ENCODE data around the gene FRMD7.
"Not testable (repeated sequence)": the region's sequence is repeated elsewhere in the genome, so short reads cannot be mapped to it uniquely, and the experiment has no call there.

FRMD7 gene

DNA sequence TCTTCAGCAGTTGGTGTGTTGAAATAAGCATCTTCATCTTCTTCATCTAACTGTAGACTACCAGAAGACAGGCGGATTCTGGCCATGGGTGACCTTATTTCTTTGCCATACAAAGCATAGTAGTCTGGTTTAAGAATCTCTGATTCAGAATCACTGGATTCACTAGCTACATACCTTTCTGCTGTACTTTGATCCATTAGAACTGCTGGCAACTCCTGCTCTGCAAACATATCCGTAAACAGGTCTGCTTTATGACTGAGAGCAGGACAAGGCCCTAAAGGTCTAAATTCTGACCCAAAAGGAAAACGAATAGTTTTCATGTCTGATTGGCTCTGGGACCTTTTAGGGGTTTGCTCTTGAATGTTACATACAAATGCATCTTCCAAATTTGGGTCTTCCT lies 49.9 kb downstream of the FRMD7 start:
- Mint-ChIP-seq H3K27me3 (peaks cover 0 to 7% of the 10 kb centered on the region in 2 donors), H3K9me3 (no peaks in the 10 kb centered on the region), H3K27ac (no peak overlapping the region), H3K4me3 (no peak overlapping the region), H3K36me3 (peaks cover 0 to 4% of the 10 kb centered on the region in 2 donors), H3K4me1 (no peaks in the 10 kb centered on the region)
- no peak for DNase-seq
- no peak for ATAC-seq (replicated peaks)

GRCh38 chrX:132077414-132077813 lies 50.4 kb downstream of the FRMD7 start:
- Mint-ChIP-seq H3K36me3 (peaks cover 0 to 4% of the 10 kb centered on the region in 2 donors), H3K4me1 (no peaks in the 10 kb centered on the region), H3K9me3 (no peaks in the 10 kb centered on the region), H3K4me3 (no peak overlapping the region), H3K27ac (no peak overlapping the region), H3K27me3 (peaks cover 0 to 7% of the 10 kb centered on the region in 2 donors)
- DNase-seq (no peak), ATAC-seq (replicated peaks) (peak in 1 of 2 donors; percentile 33)

- Mint-ChIP-seq H3K4me3 (no peak overlapping the region), H3K9me3 (no peaks in the 10 kb centered on the region), H3K36me3 (peaks cover 0 to 3% of the 10 kb centered on the region in 2 donors), H3K4me1 (no peaks in the 10 kb centered on the region), H3K27ac (no peak overlapping the region), H3K27me3 (no peaks in the 10 kb centered on the region)
- ATAC-seq (replicated peaks) (no peak), DNase-seq (no peak)
These were observed 56.6 kb downstream of the FRMD7 start for GRCh38 chrX:132071254-132071653.

DNA sequence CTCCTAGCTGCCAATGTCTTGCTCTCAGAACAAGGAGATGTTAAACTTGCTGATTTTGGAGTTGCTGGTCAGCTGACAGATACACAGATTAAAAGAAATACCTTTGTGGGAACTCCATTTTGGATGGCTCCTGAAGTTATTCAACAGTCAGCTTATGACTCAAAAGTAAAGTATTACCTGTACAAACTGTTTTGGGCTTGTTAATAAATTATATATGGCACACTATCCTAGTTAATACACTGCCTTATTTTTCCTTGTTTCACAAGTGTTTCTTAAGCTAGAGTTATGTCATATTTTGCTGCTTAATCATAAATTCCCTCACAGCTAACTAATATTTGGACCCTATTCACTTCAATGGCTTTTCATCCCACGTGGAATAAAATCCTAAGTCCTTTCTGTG lies 59.4 kb downstream of the FRMD7 start:
- ATAC-seq (replicated peaks) = no peak
- no peaks in the 10 kb centered on the region for H3K9me3 Mint-ChIP-seq
- peaks cover 3% of the 10 kb centered on the region in 2 donors for H3K36me3 Mint-ChIP-seq
- DNase-seq = no peak
- H3K27ac Mint-ChIP-seq = no peak overlapping the region
- no peaks in the 10 kb centered on the region for H3K27me3 Mint-ChIP-seq
- no peaks in the 10 kb centered on the region for H3K4me1 Mint-ChIP-seq
- no peak overlapping the region for H3K4me3 Mint-ChIP-seq

GRCh38 chrX:132063862-132064261 lies 64.0 kb downstream of the FRMD7 start:
- ATAC-seq (replicated peaks) = no peak
- no peak overlapping the region for H3K27ac Mint-ChIP-seq

DNA sequence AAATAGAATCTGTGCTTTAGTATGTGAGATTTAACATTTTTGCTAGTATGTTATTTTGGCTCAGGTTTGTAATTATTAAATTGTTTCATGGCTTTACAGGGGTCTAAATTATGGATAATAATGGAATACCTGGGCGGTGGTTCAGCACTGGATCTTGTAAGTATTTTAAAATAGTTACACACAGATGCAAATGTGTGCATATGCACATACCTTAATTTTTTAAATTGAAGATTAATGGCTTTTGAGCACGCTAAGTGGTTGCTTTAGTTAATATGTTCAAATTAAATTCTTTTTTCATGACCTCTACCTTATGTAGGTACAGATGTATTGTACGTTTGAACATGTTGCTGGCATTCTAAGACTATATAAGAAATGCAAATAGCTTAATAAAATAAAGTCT lies 64.5 kb downstream of the FRMD7 start:
- Mint-ChIP-seq H3K9me3 (no peaks in the 10 kb centered on the region), H3K36me3 (peaks cover 3 to 8% of the 10 kb centered on the region in 2 donors), H3K4me3 (no peak overlapping the region), H3K27ac (no peak overlapping the region), H3K27me3 (peaks cover 0 to 4% of the 10 kb centered on the region in 2 donors), H3K4me1 (peaks cover 8 to 9% of the 10 kb centered on the region in 2 donors)
- ATAC-seq (replicated peaks) (no peak), DNase-seq (no peak)

More at GRCh38 chrX:132063862-132064261, 64.0 kb downstream of the FRMD7 start:
- Mint-ChIP-seq H3K9me3 (no peaks in the 10 kb centered on the region), H3K36me3 (peaks cover 6 to 8% of the 10 kb centered on the region in 2 donors), H3K4me3 (no peak overlapping the region), H3K4me1 (peaks cover 8 to 9% of the 10 kb centered on the region in 2 donors), H3K27me3 (peaks cover 0 to 4% of the 10 kb centered on the region in 2 donors)
- no peak for DNase-seq

- H3K27ac Mint-ChIP-seq = no peak overlapping the region
- DNase-seq (no peak), ATAC-seq (replicated peaks) (no peak)
- peaks cover 0 to 4% of the 10 kb centered on the region in 2 donors for H3K27me3 Mint-ChIP-seq
- H3K36me3 Mint-ChIP-seq = peaks cover 7 to 12% of the 10 kb centered on the region in 2 donors
- H3K4me1 Mint-ChIP-seq = peaks cover 8 to 9% of the 10 kb centered on the region in 2 donors
- H3K9me3 Mint-ChIP-seq = no peaks in the 10 kb centered on the region
- H3K4me3 Mint-ChIP-seq = no peak overlapping the region
These were observed 67.8 kb downstream of the FRMD7 start for GRCh38 chrX:132059973-132060540.

- DNase-seq (no peak), ATAC-seq (replicated peaks) (no peak)
- Mint-ChIP-seq H3K4me1 (peaks cover 8 to 9% of the 10 kb centered on the region in 2 donors), H3K9me3 (no peaks in the 10 kb centered on the region), H3K27ac (no peak overlapping the region), H3K4me3 (no peak overlapping the region), H3K27me3 (peaks cover 0 to 4% of the 10 kb centered on the region in 2 donors), H3K36me3 (peaks cover 7 to 12% of the 10 kb centered on the region in 2 donors)
These were observed 68.8 kb downstream of the FRMD7 start for GRCh38 chrX:132058975-132059374.

DNA sequence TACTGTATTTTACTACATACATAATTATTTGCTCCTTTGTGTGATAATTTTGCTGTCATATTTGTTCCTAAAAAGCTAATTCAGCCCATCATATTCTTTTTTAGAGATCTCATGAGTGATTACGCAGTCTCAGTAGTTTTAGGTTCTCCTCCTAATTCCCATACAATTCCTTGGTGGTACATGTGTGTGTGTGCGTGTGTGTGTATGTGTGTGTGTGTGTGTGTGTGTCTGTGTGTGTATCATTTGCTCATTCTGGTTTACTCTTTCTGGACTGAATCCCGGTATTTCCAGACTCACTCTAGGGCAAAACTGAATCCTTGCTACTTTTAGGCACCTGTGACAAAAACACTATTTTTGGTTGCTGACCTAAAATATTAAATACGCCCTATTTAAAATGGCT lies 69.8 kb downstream of the FRMD7 start:
- Mint-ChIP-seq H3K4me3 (no peak overlapping the region), H3K36me3 (peaks cover 7 to 12% of the 10 kb centered on the region in 2 donors), H3K9me3 (no peaks in the 10 kb centered on the region), H3K4me1 (peaks cover 11% of the 10 kb centered on the region in 2 donors), H3K27me3 (peaks cover 0 to 4% of the 10 kb centered on the region in 2 donors), H3K27ac (no peak overlapping the region)
- ATAC-seq (replicated peaks) (no peak), DNase-seq (no peak)

GRCh38 chrX:132051778-132052177 lies 76.0 kb downstream of the FRMD7 start:
- DNase-seq; H3K4me3 Mint-ChIP-seq; H3K27ac Mint-ChIP-seq; ATAC-seq (replicated peaks); H3K9me3 Mint-ChIP-seq; H3K36me3 Mint-ChIP-seq; H3K27me3 Mint-ChIP-seq: not testable (repeated sequence)
- peaks cover 5 to 16% of the 10 kb centered on the region in 2 donors for H3K4me1 Mint-ChIP-seq

DNA sequence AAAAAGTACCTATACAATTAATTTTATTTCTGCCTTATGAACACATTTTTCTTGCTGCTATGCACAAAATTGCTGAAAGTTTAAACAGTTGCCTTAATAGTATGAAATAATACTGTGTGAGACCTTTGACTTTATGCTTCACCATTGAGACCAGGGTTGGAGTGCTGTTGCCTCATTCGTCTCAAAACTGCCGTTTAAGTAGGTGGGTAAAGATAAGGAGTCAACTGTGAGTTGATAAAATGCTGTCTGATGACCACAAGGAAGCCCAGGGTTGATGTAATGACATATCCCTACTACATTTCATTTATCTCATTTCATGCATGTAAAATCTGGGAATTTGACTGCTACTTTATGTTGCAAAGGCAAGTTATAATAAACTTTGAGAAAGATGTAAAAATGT lies 81.3 kb downstream of the FRMD7 start:
- peaks cover 3 to 6% of the 10 kb centered on the region in 2 donors for H3K36me3 Mint-ChIP-seq
- no peaks in the 10 kb centered on the region for H3K9me3 Mint-ChIP-seq
- no peak overlapping the region for H3K4me3 Mint-ChIP-seq
- DNase-seq (no peak), ATAC-seq (replicated peaks) (no peak)
- peaks cover 11 to 17% of the 10 kb centered on the region in 2 donors for H3K4me1 Mint-ChIP-seq
- peaks cover 0 to 4% of the 10 kb centered on the region in 2 donors for H3K27me3 Mint-ChIP-seq
- no peak overlapping the region for H3K27ac Mint-ChIP-seq

DNA sequence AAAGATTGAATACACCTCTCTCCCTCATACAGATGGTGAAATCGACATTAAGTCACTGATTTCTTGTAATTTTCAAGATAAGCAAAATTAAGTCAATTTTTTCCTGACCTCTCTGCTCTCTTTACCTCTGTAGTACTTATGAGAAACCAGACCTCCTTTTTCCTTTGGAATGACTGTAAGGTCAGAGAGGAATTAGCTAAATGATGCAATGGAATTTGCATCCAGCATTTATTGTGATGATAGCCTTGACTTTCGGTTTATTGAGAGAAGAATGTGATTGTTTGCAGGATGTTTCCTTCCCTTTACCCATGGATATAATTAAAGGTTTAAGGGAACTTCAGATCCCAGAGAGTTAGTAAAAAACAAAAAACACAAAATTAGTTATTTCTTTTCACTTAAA lies 82.4 kb downstream of the FRMD7 start:
- Mint-ChIP-seq H3K36me3 (peaks cover 3 to 6% of the 10 kb centered on the region in 2 donors), H3K27ac (no peak overlapping the region), H3K27me3 (peaks cover 0 to 10% of the 10 kb centered on the region in 2 donors), H3K4me3 (no peak overlapping the region), H3K4me1 (peaks cover 14 to 17% of the 10 kb centered on the region in 2 donors), H3K9me3 (no peaks in the 10 kb centered on the region)
- DNase-seq = no peak
- ATAC-seq (replicated peaks) = no peak

GRCh38 chrX:132044953-132045352 lies 82.9 kb downstream of the FRMD7 start:
- peaks cover 14 to 15% of the 10 kb centered on the region in 2 donors for H3K4me1 Mint-ChIP-seq

GRCh38 chrX:132043977-132044376 lies 83.8 kb downstream of the FRMD7 start:
- no peak for ATAC-seq (replicated peaks)
- no peaks in the 10 kb centered on the region for H3K9me3 Mint-ChIP-seq
- peaks cover 0 to 10% of the 10 kb centered on the region in 2 donors for H3K27me3 Mint-ChIP-seq
- peaks cover 0 to 3% of the 10 kb centered on the region in 2 donors for H3K36me3 Mint-ChIP-seq
- DNase-seq = no peak
- H3K27ac Mint-ChIP-seq = no peak overlapping the region
- H3K4me1 Mint-ChIP-seq = peaks cover 11 to 16% of the 10 kb centered on the region in 2 donors
- no peak overlapping the region for H3K4me3 Mint-ChIP-seq

More at GRCh38 chrX:132044953-132045352, 82.9 kb downstream of the FRMD7 start:
- H3K27me3 Mint-ChIP-seq = peaks cover 0 to 10% of the 10 kb centered on the region in 2 donors
- ATAC-seq (replicated peaks) (no peak), DNase-seq (no peak)
- H3K36me3 Mint-ChIP-seq = peaks cover 2 to 4% of the 10 kb centered on the region in 2 donors
- no peak overlapping the region for H3K4me3 Mint-ChIP-seq
- H3K27ac Mint-ChIP-seq = no peak overlapping the region
- H3K9me3 Mint-ChIP-seq = no peaks in the 10 kb centered on the region

- Mint-ChIP-seq H3K4me3 (no peak overlapping the region), H3K36me3 (peaks cover 0 to 2% of the 10 kb centered on the region in 2 donors), H3K27me3 (peaks cover 0 to 8% of the 10 kb centered on the region in 2 donors), H3K4me1 (peaks cover 21 to 22% of the 10 kb centered on the region in 2 donors), H3K27ac (no peak overlapping the region), H3K9me3 (no peaks in the 10 kb centered on the region)
- ATAC-seq (replicated peaks) = no peak
- DNase-seq = no peak
These were observed 86.8 kb downstream of the FRMD7 start for GRCh38 chrX:132041015-132041414.
